Measurements from ENCODE around the gene TNNI3K.

- TF ChIP-seq CTCF (IDR thresholded peaks at IDR 0.05 in 2 of 3, conservative IDR thresholded peaks at IDR 0.05 in 1 of 3; ENCODE audit: borderline replicate concordance in 1 of 3, insufficient read depth in 1 of 3, low read depth in 2 of 3, low read length in 2 of 3) (no peak), EGR1 (IDR thresholded peaks at IDR 0.05; ENCODE audit: low read depth) (no peak)
Observed at GRCh38 chr1:74388855-74389254, 153.7 kb downstream of the TNNI3K start.
